HEK293 (cell line): ENCODE data around the gene COASY.

ENCODE experiments used
- CTCF ChIA-PET: fragments of 350-600 bp; formaldehyde crosslinking; extraction: SDS; loops from one replicate; lab custom pipeline; 2021; ENCODE audit warnings: antibody characterized with exemption; lab: Yijun Ruan, JAX
- POLR2A ChIA-PET: fragments of 300-600 bp; formaldehyde crosslinking; extraction: SDS; loops from one replicate; lab custom pipeline; 2020; ENCODE audit warnings: antibody characterized with exemption, inconsistent platforms; lab: Yijun Ruan, JAX
- H3K27ac ChIP-seq: fragments of 200-500 bp; sonication (Bioruptor generic); 2 replicates; pipeline ENCODE4 v1.5.1; 2014; ENCODE audit warnings: low read depth, low read length, control low read depth, inconsistent platforms; ENCODE audit errors: extremely low read depth
- H3K36me3 ChIP-seq, 2 experiments: fragments of 200-500 bp in 1 of 2; sonication (Bioruptor generic) in 1 of 2; 1 replicate in 1 of 2; 2 replicates in 1 of 2; pipeline ENCODE4 v1.5.1; 2014 to 2017; ENCODE audit warnings: inconsistent platforms in 2 of 2, low read length in 2 of 2; ENCODE audit not compliant: control insufficient read depth in 2 of 2, insufficient read depth in 1 of 2
- H3K4me1 ChIP-seq: fragments of 200-500 bp; sonication (Bioruptor generic); 2 replicates; pipeline ENCODE4 v1.5.1; 2014; ENCODE audit warnings: mild to moderate bottlenecking, low read length, inconsistent platforms; ENCODE audit not compliant: control insufficient read depth, insufficient read depth
- H3K4me3 ChIP-seq: 2 replicates; pipeline ENCODE4 v1.5.1; 2011; ENCODE audit warnings: low read depth, mild to moderate bottlenecking, control low read depth, low read length, moderate library complexity
- H3K9me3 ChIP-seq: fragments of 200-500 bp; sonication (Bioruptor generic); 2 replicates; pipeline ENCODE4 v1.5.1; 2014; ENCODE audit warnings: low read depth, low read length, inconsistent platforms; ENCODE audit not compliant: control insufficient read depth, insufficient read depth
- IKZF3 ChIP-seq: fragments of 450-650 bp; IDR thresholded peaks from 2 replicates; pipeline ENCODE4 v1.5.0; 2018; ENCODE audit warnings: missing biosample characterization, mild to moderate bottlenecking, missing genetic modification characterization, moderate library complexity
- KLF9 ChIP-seq: fragments of 450-650 bp; formaldehyde crosslinking; IDR thresholded peaks from 2 replicates; pipeline ENCODE4 v1.5.1; 2016; ENCODE audit warnings: missing biosample characterization, missing genetic modification characterization, low read depth
- SETDB1 ChIP-seq: IDR thresholded peaks from one replicate; pipeline ENCODE4 v1.6.1; 2017; ENCODE audit warnings: mild to moderate bottlenecking, low read length, moderate library complexity, mixed read lengths; ENCODE audit not compliant: insufficient read length
- SP2 ChIP-seq: fragments of 450-650 bp; formaldehyde crosslinking; IDR thresholded peaks from 2 replicates; pipeline ENCODE4 v1.5.1; 2016; ENCODE audit warnings: missing biosample characterization, missing genetic modification characterization
- SP7 ChIP-seq: fragments of 450-650 bp; formaldehyde crosslinking; IDR thresholded peaks from 2 replicates; pipeline ENCODE4 v1.5.1; 2016; ENCODE audit warnings: missing biosample characterization, missing genetic modification characterization
- TRIM28 ChIP-seq: IDR thresholded peaks from 2 replicates; pipeline ENCODE4 v1.6.1; 2011; ENCODE audit warnings: low read length, control low read depth, borderline replicate concordance
- ZBTB7A ChIP-seq: fragments of 450-650 bp; formaldehyde crosslinking; IDR thresholded peaks from 2 replicates; pipeline ENCODE4 v1.5.1; 2016; ENCODE audit warnings: low read depth, missing biosample characterization, missing genetic modification characterization
- ZNF155 ChIP-seq: fragments of 450-650 bp; formaldehyde crosslinking; IDR thresholded peaks from 2 replicates; pipeline ENCODE4 v1.5.1; 2016; ENCODE audit warnings: missing biosample characterization, missing genetic modification characterization
- ZNF2 ChIP-seq: fragments of 450-650 bp; formaldehyde crosslinking; IDR thresholded peaks from 2 replicates; pipeline ENCODE4 v1.5.1; 2016; ENCODE audit warnings: missing biosample characterization, missing genetic modification characterization
- ZNF221 ChIP-seq: fragments of 450-650 bp; formaldehyde crosslinking; IDR thresholded peaks from 2 replicates; pipeline ENCODE4 v1.5.1; 2017; ENCODE audit warnings: missing biosample characterization, missing genetic modification characterization, borderline replicate concordance
- ZNF24 ChIP-seq: fragments of 450-650 bp; formaldehyde crosslinking; IDR thresholded peaks from 2 replicates; pipeline ENCODE4 v1.5.1; 2016; ENCODE audit warnings: missing biosample characterization, missing genetic modification characterization
- ZNF335 ChIP-seq: fragments of 450-650 bp; formaldehyde crosslinking; conservative IDR thresholded peaks from 2 replicates; pipeline ENCODE4 v1.5.1; 2016; ENCODE audit warnings: missing biosample characterization, missing genetic modification characterization
- ZNF366 ChIP-seq: fragments of 450-650 bp; formaldehyde crosslinking; conservative IDR thresholded peaks from 2 replicates; pipeline ENCODE4 v1.5.1; 2016; ENCODE audit warnings: missing biosample characterization, missing genetic modification characterization
- ZNF544 ChIP-seq: fragments of 450-650 bp; formaldehyde crosslinking; IDR thresholded peaks from 2 replicates; pipeline ENCODE4 v1.5.0; 2017; ENCODE audit warnings: missing biosample characterization, missing genetic modification characterization
- ZNF600 ChIP-seq: fragments of 450-650 bp; formaldehyde crosslinking; IDR thresholded peaks from 2 replicates; pipeline ENCODE4 v1.5.1; 2016; ENCODE audit warnings: missing biosample characterization, missing genetic modification characterization
- ZNF629 ChIP-seq: fragments of 450-650 bp; formaldehyde crosslinking; IDR thresholded peaks from 2 replicates; pipeline ENCODE4 v1.5.1; 2017; ENCODE audit warnings: missing biosample characterization, missing genetic modification characterization
- ZNF660 ChIP-seq: fragments of 450-650 bp; IDR thresholded peaks from 2 replicates; pipeline ENCODE4 v1.5.1; 2018; ENCODE audit warnings: missing biosample characterization, mild to moderate bottlenecking, missing genetic modification characterization
- TF ChIP-seq, protein P1 (sequence below): fragments of 450-650 bp; formaldehyde crosslinking; IDR thresholded peaks from 2 replicates; pipeline ENCODE4 v1.5.1; 2016; ENCODE audit warnings: missing biosample characterization, missing genetic modification characterization
- TF ChIP-seq, protein P2 (sequence below): fragments of 450-650 bp; formaldehyde crosslinking; IDR thresholded peaks from 2 replicates; pipeline ENCODE4 v1.5.1; 2016; ENCODE audit warnings: missing biosample characterization, missing genetic modification characterization
- TF ChIP-seq, protein P3 (sequence below): IDR thresholded peaks from 2 replicates; pipeline ENCODE4 v1.6.1; 2011; ENCODE audit warnings: mild to moderate bottlenecking, low read depth, low read length, borderline replicate concordance
- TF ChIP-seq, protein P4 (sequence below): fragments of 450-650 bp; formaldehyde crosslinking; optimal IDR thresholded peaks from 2 replicates; pipeline ENCODE3; 2016; ENCODE audit warnings: missing biosample characterization, mild to moderate bottlenecking, missing genetic modification characterization
- TF ChIP-seq, protein P5 (sequence below): fragments of 450-650 bp; formaldehyde crosslinking; IDR thresholded peaks from 2 replicates; pipeline ENCODE4 v1.5.1; 2016; ENCODE audit warnings: missing biosample characterization, missing genetic modification characterization, low read depth
- TF ChIP-seq, protein P6 (sequence below): fragments of 450-650 bp; formaldehyde crosslinking; IDR thresholded peaks from 2 replicates; pipeline ENCODE4 v1.5.1; 2017; ENCODE audit warnings: missing biosample characterization, missing genetic modification characterization
- TF ChIP-seq, protein P7 (sequence below): fragments of 450-650 bp; formaldehyde crosslinking; IDR thresholded peaks from 2 replicates; pipeline ENCODE4 v1.5.1; 2017; ENCODE audit warnings: missing biosample characterization, missing genetic modification characterization

COASY gene

DNA sequence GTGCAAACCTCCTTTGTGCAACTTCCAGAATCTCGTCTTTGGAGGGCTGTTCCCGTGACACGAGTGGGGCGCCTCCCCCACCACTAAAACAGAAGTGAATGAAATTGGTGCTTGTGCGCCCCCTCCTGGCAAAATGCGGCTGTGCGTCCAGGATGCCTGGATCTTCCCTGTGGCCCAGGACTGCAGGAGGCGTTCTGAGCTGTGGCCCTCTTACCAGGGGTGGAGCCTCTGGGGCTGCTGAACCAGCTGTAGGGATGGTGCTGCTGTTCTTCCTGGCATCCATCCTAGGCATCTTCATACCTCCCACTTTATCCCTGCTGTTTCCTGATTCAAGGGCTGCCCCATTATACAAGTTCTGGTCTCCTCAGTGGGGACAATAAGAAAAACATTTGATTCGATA, 44.4 kb upstream of the COASY start (continued):
- TF ChIP-seq, protein P1, sequence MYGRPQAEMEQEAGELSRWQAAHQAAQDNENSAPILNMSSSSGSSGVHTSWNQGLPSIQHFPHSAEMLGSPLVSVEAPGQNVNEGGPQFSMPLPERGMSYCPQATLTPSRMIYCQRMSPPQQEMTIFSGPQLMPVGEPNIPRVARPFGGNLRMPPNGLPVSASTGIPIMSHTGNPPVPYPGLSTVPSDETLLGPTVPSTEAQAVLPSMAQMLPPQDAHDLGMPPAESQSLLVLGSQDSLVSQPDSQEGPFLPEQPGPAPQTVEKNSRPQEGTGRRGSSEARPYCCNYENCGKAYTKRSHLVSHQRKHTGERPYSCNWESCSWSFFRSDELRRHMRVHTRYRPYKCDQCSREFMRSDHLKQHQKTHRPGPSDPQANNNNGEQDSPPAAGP (tag by site-specific recombination) = peak; percentile 34; the same call in 1 of the 2 replicates
- TF ChIP-seq SP2 (tag by site-specific recombination) (peak; percentile 13; the same call in 1 of the 2 replicates), KLF9 (no peak), SP7 (tag by site-specific recombination) (peak; percentile 15; the same call in 1 of the 2 replicates), SETDB1 (no peak), ZNF544 (tag by site-specific recombination) (no peak), ZNF155 (tag by site-specific recombination) (no peak), IKZF3 (tag by site-specific recombination) (peak; percentile 63; the same call in 1 of the 2 replicates), ZNF2 (tag by site-specific recombination) (peak; percentile 50; the same call in 1 of the 2 replicates)
- TF ChIP-seq, protein P2, sequence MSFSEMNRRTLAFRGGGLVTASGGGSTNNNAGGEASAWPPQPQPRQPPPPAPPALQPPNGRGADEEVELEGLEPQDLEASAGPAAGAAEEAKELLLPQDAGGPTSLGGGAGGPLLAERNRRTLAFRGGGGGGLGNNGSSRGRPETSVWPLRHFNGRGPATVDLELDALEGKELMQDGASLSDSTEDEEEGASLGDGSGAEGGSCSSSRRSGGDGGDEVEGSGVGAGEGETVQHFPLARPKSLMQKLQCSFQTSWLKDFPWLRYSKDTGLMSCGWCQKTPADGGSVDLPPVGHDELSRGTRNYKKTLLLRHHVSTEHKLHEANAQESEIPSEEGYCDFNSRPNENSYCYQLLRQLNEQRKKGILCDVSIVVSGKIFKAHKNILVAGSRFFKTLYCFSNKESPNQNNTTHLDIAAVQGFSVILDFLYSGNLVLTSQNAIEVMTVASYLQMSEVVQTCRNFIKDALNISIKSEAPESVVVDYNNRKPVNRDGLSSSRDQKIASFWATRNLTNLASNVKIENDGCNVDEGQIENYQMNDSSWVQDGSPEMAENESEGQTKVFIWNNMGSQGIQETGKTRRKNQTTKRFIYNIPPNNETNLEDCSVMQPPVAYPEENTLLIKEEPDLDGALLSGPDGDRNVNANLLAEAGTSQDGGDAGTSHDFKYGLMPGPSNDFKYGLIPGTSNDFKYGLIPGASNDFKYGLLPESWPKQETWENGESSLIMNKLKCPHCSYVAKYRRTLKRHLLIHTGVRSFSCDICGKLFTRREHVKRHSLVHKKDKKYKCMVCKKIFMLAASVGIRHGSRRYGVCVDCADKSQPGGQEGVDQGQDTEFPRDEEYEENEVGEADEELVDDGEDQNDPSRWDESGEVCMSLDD = no peak

DNA sequence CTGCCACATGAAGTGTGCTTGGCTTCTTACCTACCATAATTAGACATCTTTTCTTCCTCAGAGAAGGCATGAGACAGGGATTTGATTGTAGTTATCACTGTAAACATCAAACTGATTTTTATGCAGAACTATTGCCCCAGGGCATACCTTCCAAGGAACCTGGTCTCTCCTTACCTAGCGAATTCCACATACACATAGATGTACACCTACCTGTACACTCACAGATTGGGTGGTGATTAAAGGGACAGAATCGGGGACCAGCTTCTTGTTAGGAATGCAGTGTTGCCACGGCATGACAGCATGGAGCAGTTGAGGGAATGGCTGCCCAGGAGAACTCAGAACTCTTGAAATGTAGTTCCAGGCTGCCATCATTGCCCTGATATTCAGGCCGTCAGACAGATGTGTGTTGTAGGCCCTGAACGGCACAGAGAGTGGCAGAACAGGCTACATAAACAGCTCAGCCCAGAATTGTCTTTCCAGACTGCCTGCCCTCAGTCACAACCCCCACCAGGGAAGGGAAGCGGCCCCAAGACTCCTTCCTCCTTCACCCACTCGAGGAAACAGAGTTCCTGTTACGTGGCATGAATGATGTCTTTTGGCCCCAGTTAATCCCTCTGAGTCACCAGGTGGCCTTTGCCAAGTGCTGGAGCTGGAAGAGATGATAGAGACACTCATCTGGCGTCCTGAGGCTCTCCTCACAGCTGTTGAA, 43.7 kb upstream of the COASY start:
- Histone ChIP-seq H3K9me3 (no peaks in the 10 kb centered on the region), H3K4me1 (peaks cover 25% of the 10 kb centered on the region), H3K36me3 (peaks cover 0 to 74% of the 10 kb centered on the region in 2 experiments; a peak in 1 of 3 replicates), H3K4me3 (no peak overlapping the region), H3K27ac (peak overlapping the region; percentile 56; the same call in 1 of the 2 replicates)
- CTCF ChIA-PET = interaction anchor here (0.5 to 4.4 kb wide), 54 partner anchors 9 to 690 kb away, joined by 3 to 66 read pairs (median 4); partner anchors contain the start of genes BECN1, CAVIN1, NKIRAS2 and PSMC3IP
- POLR2A ChIA-PET = interaction anchor here (0.5 to 3.7 kb wide), 10 partner anchors 9 to 849 kb away, joined by 3 to 48 read pairs (median 4); partner anchors contain the start of genes CAVIN1, NAGLU and STAT3
- no peak for TF ChIP-seq TRIM28
- no peak for TF ChIP-seq ZNF660 (tag by site-specific recombination)
- TF ChIP-seq, protein P3, sequence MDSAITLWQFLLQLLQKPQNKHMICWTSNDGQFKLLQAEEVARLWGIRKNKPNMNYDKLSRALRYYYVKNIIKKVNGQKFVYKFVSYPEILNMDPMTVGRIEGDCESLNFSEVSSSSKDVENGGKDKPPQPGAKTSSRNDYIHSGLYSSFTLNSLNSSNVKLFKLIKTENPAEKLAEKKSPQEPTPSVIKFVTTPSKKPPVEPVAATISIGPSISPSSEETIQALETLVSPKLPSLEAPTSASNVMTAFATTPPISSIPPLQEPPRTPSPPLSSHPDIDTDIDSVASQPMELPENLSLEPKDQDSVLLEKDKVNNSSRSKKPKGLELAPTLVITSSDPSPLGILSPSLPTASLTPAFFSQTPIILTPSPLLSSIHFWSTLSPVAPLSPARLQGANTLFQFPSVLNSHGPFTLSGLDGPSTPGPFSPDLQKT = no peak
- peak; percentile 74 for TF ChIP-seq ZNF629 (tag by site-specific recombination)
- TF ChIP-seq ZNF24 (tag by site-specific recombination) = peak; percentile 74
- peak; percentile 60; the same call in 1 of the 2 replicates for TF ChIP-seq SP7 (tag by site-specific recombination)
- 0 out of 2 replicates have a peak, but pooled peaks have one; percentile 4 for TF ChIP-seq ZNF335 (tag by site-specific recombination)
- TF ChIP-seq ZNF366 (tag by site-specific recombination) = peak; percentile 58
- TF ChIP-seq, protein P4, sequence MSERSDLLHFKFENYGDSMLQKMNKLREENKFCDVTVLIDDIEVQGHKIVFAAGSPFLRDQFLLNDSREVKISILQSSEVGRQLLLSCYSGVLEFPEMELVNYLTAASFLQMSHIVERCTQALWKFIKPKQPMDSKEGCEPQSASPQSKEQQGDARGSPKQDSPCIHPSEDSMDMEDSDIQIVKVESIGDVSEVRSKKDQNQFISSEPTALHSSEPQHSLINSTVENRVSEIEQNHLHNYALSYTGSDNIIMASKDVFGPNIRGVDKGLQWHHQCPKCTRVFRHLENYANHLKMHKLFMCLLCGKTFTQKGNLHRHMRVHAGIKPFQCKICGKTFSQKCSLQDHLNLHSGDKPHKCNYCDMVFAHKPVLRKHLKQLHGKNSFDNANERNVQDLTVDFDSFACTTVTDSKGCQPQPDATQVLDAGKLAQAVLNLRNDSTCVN (tag by site-specific recombination) = no peak
- TF ChIP-seq ZNF600 = peak; percentile 82
- TF ChIP-seq, protein P5, sequence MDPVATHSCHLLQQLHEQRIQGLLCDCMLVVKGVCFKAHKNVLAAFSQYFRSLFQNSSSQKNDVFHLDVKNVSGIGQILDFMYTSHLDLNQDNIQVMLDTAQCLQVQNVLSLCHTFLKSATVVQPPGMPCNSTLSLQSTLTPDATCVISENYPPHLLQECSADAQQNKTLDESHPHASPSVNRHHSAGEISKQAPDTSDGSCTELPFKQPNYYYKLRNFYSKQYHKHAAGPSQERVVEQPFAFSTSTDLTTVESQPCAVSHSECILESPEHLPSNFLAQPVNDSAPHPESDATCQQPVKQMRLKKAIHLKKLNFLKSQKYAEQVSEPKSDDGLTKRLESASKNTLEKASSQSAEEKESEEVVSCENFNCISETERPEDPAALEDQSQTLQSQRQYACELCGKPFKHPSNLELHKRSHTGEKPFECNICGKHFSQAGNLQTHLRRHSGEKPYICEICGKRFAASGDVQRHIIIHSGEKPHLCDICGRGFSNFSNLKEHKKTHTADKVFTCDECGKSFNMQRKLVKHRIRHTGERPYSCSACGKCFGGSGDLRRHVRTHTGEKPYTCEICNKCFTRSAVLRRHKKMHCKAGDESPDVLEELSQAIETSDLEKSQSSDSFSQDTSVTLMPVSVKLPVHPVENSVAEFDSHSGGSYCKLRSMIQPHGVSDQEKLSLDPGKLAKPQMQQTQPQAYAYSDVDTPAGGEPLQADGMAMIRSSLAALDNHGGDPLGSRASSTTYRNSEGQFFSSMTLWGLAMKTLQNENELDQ (tag by site-specific recombination) = no peak
- TF ChIP-seq, protein P6, sequence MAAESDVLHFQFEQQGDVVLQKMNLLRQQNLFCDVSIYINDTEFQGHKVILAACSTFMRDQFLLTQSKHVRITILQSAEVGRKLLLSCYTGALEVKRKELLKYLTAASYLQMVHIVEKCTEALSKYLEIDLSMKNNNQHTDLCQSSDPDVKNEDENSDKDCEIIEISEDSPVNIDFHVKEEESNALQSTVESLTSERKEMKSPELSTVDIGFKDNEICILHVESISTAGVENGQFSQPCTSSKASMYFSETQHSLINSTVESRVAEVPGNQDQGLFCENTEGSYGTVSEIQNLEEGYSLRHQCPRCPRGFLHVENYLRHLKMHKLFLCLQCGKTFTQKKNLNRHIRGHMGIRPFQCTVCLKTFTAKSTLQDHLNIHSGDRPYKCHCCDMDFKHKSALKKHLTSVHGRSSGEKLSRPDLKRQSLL (tag by site-specific recombination) = peak; percentile 99
- TF ChIP-seq, protein P7, sequence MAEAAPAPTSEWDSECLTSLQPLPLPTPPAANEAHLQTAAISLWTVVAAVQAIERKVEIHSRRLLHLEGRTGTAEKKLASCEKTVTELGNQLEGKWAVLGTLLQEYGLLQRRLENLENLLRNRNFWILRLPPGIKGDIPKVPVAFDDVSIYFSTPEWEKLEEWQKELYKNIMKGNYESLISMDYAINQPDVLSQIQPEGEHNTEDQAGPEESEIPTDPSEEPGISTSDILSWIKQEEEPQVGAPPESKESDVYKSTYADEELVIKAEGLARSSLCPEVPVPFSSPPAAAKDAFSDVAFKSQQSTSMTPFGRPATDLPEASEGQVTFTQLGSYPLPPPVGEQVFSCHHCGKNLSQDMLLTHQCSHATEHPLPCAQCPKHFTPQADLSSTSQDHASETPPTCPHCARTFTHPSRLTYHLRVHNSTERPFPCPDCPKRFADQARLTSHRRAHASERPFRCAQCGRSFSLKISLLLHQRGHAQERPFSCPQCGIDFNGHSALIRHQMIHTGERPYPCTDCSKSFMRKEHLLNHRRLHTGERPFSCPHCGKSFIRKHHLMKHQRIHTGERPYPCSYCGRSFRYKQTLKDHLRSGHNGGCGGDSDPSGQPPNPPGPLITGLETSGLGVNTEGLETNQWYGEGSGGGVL (tag by site-specific recombination) = peak; percentile 62
- no peak for TF ChIP-seq ZNF221 (tag by site-specific recombination)
- TF ChIP-seq ZBTB7A = no peak
